ENCODE results near the gene ZNF836. TPM values are rescaled to one million over a fixed set of nuclear protein-coding genes. Genes with fewer than 3 reads are reported as not detected.
A peak's percentile ranks its signal among the peaks of the same experiment; 100 is the strongest.

The ZNF836 gene
- total RNA-seq, 6 experiments from 2014 or later: 1.5 to 3.7 (median 2.8) TPM

DNA sequence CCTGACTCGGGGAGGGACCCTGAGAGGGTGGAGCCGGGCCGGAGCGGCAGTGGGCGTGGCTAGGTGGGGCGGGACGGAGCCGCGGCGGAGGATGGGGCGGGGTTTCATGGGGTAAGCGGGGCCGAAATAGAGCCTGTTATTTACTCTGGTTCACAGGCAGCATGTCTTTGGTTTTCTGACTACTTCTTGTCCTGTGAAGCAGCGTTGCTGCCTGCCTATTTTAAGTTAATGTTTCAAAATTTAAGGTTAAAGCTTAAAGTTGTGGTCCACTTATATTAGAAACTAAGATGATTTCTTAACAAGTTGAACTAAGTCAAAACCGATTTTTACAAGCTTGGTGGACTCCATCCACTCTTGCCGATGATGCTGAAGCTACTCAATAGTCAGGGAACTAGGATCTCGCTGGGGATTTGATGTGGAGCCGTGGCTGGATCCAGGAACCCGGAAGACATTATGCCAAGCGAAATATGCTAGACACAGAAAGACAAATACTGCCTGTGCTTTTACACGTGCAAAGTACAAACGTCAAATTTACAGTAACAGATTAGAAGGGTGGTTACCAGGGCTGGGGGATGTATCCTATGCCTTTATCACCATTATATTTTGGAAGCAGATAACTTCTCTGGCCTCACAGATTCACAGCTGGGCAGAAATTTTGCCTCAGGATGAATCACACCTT lies 31.2 kb downstream of the ZNF836 start:
- H3K36me3 ChIP-seq: peaks cover 0 to under 1% (median 0%) of the 10 kb centered on the region in 4 donors
- no peak overlapping the region for H3K27ac ChIP-seq
- peaks cover 0 to 10% (median 7%) of the 10 kb centered on the region in 4 donors for H3K4me1 ChIP-seq
- TF ChIP-seq POLR2A (IDR thresholded peaks at IDR 0.05): no peak
- TF ChIP-seq CTCF (IDR thresholded peaks at IDR 0.05): no peak
- intact Hi-C loops (cut with DNase I): no loop called here
- WGBS (ENCODE audit: insufficient coverage, low coverage, low lambda C conversion rate, missing lambda C conversion rate): 21% methylated on average over 22 of the region's 22 CpGs
- H3K9me3 ChIP-seq: peaks cover 0 to 13% (median 2%) of the 10 kb centered on the region in 4 donors
- H3K4me3 ChIP-seq: peak overlapping the region in 2 of 3 donors; percentile 79 to 96
- DNase-seq (peak in 1 of 3 donors; percentile 99), ATAC-seq (peak; percentile 99 to 100 (median 99))
- H3K27me3 ChIP-seq: no peaks in the 10 kb centered on the region

GRCh38 chr19:52139252-52140031 lies 32.0 kb downstream of the ZNF836 start, which contains the start of gene ZNF616:
Gene ZNF616, minus strand, starts transcription at chr19:52139938. Its CDS starts 9,426 bp downstream, at chr19:52130512.
- under 1% methylated on average over 31 of the region's 49 CpGs for WGBS (ENCODE audit: insufficient coverage, low coverage, low lambda C conversion rate, missing lambda C conversion rate)

GRCh38 chr19:52138983-52139251 lies 32.5 kb downstream of the ZNF836 start:
- intact Hi-C loops (cut with DNase I): loop anchor here in 1 of 2 donors (5.0 kb wide), 1 partner anchor 98 kb away; no protein-coding TSS in a partner anchor
- H3K36me3 ChIP-seq: peaks cover 0 to 3% (median 0%) of the 10 kb centered on the region in 4 donors
- peak overlapping the region; percentile 79 to 96 (median 83) for H3K4me3 ChIP-seq
- ATAC-seq: no peak
- H3K4me1 ChIP-seq: peaks cover 0 to 10% (median 7%) of the 10 kb centered on the region in 4 donors
- no peak for TF ChIP-seq POLR2A (IDR thresholded peaks at IDR 0.05)
- TF ChIP-seq CTCF (IDR thresholded peaks at IDR 0.05): no peak
- H3K27me3 ChIP-seq: no peaks in the 10 kb centered on the region
- H3K27ac ChIP-seq: peak overlapping the region; percentile 14 to 84 (median 82)
- 0% methylated on average over 6 of the region's 7 CpGs for WGBS (ENCODE audit: insufficient coverage, low coverage, low lambda C conversion rate, missing lambda C conversion rate)
- peaks cover 0 to 17% (median 7%) of the 10 kb centered on the region in 4 donors for H3K9me3 ChIP-seq
- no peak for DNase-seq

More at GRCh38 chr19:52139252-52140031, 32.0 kb downstream of the ZNF836 start, which contains the start of gene ZNF616:
- peak; percentile 91 to 99 (median 98) for DNase-seq
- peaks cover 0 to 17% (median 5%) of the 10 kb centered on the region in 4 donors for H3K9me3 ChIP-seq
- peak; percentile 91 to 94 (median 94) for ATAC-seq
- peak within 1 kb of the TSS; percentile 82 to 88 (median 84) for H3K27ac ChIP-seq
- H3K4me3 ChIP-seq: peak within 1 kb of the TSS; percentile 79 to 96 (median 83)
- peaks cover 0 to 3% (median 0%) of the 10 kb centered on the region in 4 donors for H3K36me3 ChIP-seq
- intact Hi-C loops (cut with DNase I): loop anchor here in 1 of 2 donors (5.0 kb wide), 1 partner anchor 98 kb away; no protein-coding TSS in a partner anchor
- peaks cover 0 to 10% (median 7%) of the 10 kb centered on the region in 4 donors for H3K4me1 ChIP-seq
- peak; percentile 57 for TF ChIP-seq POLR2A (IDR thresholded peaks at IDR 0.05)
- peak; percentile 74 to 80 (median 78) for TF ChIP-seq CTCF (IDR thresholded peaks at IDR 0.05)
- H3K27me3 ChIP-seq: no peaks in the 10 kb centered on the region

- ATAC-seq (peak in 1 of 4 donors; percentile 18), DNase-seq (peak; percentile 39 to 54 (median 47))
- Histone ChIP-seq H3K4me3 (peak overlapping the region; percentile 79 to 96 (median 83)), H3K36me3 (peaks cover 0 to 3% (median 0%) of the 10 kb centered on the region in 4 donors), H3K4me1 (peaks cover 0 to 10% (median 7%) of the 10 kb centered on the region in 4 donors), H3K9me3 (peaks cover 0 to 12% (median 9%) of the 10 kb centered on the region in 4 donors), H3K27ac (peak overlapping the region; percentile 14 to 84 (median 82)), H3K27me3 (no peaks in the 10 kb centered on the region)
- WGBS (ENCODE audit: insufficient coverage, low coverage, low lambda C conversion rate, missing lambda C conversion rate): 10% methylated on average over 14 of the region's 14 CpGs
- intact Hi-C loops (cut with DNase I): loop anchor here in 1 of 2 donors (5.0 kb wide), 1 partner anchor 99 kb away; no protein-coding TSS in a partner anchor
- no peak for TF ChIP-seq CTCF (IDR thresholded peaks at IDR 0.05)
- no peak for TF ChIP-seq POLR2A (IDR thresholded peaks at IDR 0.05)
Observed at GRCh38 chr19:52138278-52138982, 33.0 kb downstream of the ZNF836 start.

Measured in right lobe of liver (tissue), 6 donors.